NCI-H1092 treated with DMSO at 0.1 percent for 48 hours (cell line): Measurements from ENCODE around the gene EDN3.

Experiments
- DNase-seq: peaks from one replicate; lab custom pipeline; 2025; lab: John Stamatoyannopoulos, UW

EDN3 gene

GRCh38 chr20:59308493-59309201, 8.2 kb downstream of the EDN3 start:
- no peak for DNase-seq

- DNase-seq: no peak
Observed at GRCh38 chr20:59309218-59309617, 8.8 kb downstream of the EDN3 start.

GRCh38 chr20:59314997-59315396, 14.6 kb downstream of the EDN3 start:
- no peak for DNase-seq

GRCh38 chr20:59316911-59317731, 16.7 kb downstream of the EDN3 start:
- no peak for DNase-seq

- no peak for DNase-seq
Observed at GRCh38 chr20:59318201-59318790, 17.9 kb downstream of the EDN3 start.

GRCh38 chr20:59318803-59319202, 18.4 kb downstream of the EDN3 start:
- no peak for DNase-seq

- DNase-seq: no peak
Observed at GRCh38 chr20:59320426-59320825, 20.0 kb downstream of the EDN3 start.

- no peak for DNase-seq
Observed at GRCh38 chr20:59320854-59321647, 20.6 kb downstream of the EDN3 start.

- no peak for DNase-seq
Observed at GRCh38 chr20:59322081-59322480, 21.7 kb downstream of the EDN3 start.

- no peak for DNase-seq
Observed at GRCh38 chr20:59322585-59323454, 22.4 kb downstream of the EDN3 start.

GRCh38 chr20:59323731-59324130, 23.3 kb downstream of the EDN3 start:
- no peak for DNase-seq

- no peak for DNase-seq
Observed at GRCh38 chr20:59324521-59325141, 24.2 kb downstream of the EDN3 start.

GRCh38 chr20:59325142-59325523, 24.7 kb downstream of the EDN3 start:
- DNase-seq: no peak

- DNase-seq: no peak
Observed at GRCh38 chr20:59326188-59326587, 25.8 kb downstream of the EDN3 start.

- no peak for DNase-seq
Observed at GRCh38 chr20:59328071-59328470, 27.7 kb downstream of the EDN3 start.

- DNase-seq: no peak
Observed at GRCh38 chr20:59331721-59332329, 31.4 kb downstream of the EDN3 start.

GRCh38 chr20:59333260-59333845, 32.9 kb downstream of the EDN3 start:
- DNase-seq: no peak

- DNase-seq: no peak
Observed at GRCh38 chr20:59333951-59334350, 33.5 kb downstream of the EDN3 start.

GRCh38 chr20:59334651-59335300, 34.4 kb downstream of the EDN3 start:
- DNase-seq: no peak
